KBM-7 (cell line): Measurements from ENCODE around the gene GRB7.
A peak's percentile ranks its signal among the peaks of the same experiment; 100 is the strongest.

ENCODE experiments used
- DNase-seq: peaks from one replicate; pipeline ENCODE4 v3.0.0-alpha.2; 2015
- in situ Hi-C: fragments of 300-500 bp; cut with MboI; formaldehyde crosslinking; loops from 2 replicates; pipeline ENCODE4 v1.14.3; 2020; ENCODE audit warnings: low sequenced_read_pairs, low pct_unique_long_range_greater_than_20kb, mixed read lengths

The GRB7 gene

GRCh38 chr17:39729280-39729851 lies 8.4 kb upstream of the GRB7 start:
- no peak for DNase-seq
- in situ Hi-C loops = no loop called here

DNA sequence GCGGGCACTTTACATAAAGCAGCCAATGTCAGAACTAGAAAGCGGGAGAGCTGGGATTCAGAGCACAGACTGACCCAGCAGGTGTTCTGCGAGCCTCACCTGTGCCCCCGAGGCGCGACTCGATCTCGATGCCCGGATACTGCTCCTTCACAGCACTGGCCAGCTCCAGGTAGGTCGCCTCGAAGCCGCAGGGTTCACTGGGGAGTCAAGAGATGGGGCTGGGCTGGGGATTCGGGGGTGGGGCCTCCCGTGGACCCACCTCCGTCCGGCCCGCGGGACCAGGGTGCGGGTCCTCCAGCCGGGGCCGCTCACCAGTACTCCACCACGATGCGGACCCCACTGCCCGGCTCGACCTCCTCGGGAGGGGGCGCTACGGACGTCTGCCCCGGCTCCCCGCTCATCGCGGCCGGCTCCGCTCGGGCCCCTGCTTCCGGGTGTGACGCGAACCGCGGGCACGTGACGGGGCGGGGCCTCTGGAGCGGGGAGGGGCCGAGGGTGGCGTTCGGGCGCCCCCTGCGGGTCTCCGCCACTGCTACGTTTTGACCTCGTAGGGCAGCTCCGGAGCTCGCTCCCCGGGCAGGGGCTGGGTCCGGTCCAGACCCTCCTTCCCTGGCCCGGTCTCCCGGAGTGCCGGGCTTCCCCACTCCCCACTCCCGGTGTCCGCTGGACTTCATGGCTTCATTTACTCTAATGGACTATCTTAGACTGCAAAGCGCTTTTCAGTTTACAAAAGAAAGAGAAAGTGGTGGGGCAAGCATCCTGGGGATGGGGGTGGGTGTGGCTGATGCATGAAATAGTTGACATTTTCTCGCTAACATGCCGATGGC lies 7.4 kb upstream of the GRB7 start, which contains the start of gene MIEN1:
Gene MIEN1 (minus strand): TSS at position 438 of the 827 bp plus-strand sequence. CDS start 37 bp downstream, at position 401.
- peak; percentile 87 for DNase-seq
- in situ Hi-C loops = no loop called here

- in situ Hi-C loops = no loop called here
- no peak for DNase-seq
These were observed 5.2 kb upstream of the GRB7 start for GRCh38 chr17:39732586-39732985.

- DNase-seq = no peak
- in situ Hi-C loops = no loop called here
These were observed 1.9 kb upstream of the GRB7 start for GRCh38 chr17:39735882-39736281.

GRCh38 chr17:39736319-39737165 lies 1.2 kb upstream of the GRB7 start:
- in situ Hi-C loops = no loop called here
- DNase-seq = no peak

- in situ Hi-C loops = no loop called here
- DNase-seq = no peak
These were observed 455 bp upstream of the GRB7 start for GRCh38 chr17:39737206-39737759.

GRCh38 chr17:39738568-39738901 lies 797 bp downstream of the GRB7 start:
- no peak for DNase-seq
- in situ Hi-C loops = no loop called here

DNA sequence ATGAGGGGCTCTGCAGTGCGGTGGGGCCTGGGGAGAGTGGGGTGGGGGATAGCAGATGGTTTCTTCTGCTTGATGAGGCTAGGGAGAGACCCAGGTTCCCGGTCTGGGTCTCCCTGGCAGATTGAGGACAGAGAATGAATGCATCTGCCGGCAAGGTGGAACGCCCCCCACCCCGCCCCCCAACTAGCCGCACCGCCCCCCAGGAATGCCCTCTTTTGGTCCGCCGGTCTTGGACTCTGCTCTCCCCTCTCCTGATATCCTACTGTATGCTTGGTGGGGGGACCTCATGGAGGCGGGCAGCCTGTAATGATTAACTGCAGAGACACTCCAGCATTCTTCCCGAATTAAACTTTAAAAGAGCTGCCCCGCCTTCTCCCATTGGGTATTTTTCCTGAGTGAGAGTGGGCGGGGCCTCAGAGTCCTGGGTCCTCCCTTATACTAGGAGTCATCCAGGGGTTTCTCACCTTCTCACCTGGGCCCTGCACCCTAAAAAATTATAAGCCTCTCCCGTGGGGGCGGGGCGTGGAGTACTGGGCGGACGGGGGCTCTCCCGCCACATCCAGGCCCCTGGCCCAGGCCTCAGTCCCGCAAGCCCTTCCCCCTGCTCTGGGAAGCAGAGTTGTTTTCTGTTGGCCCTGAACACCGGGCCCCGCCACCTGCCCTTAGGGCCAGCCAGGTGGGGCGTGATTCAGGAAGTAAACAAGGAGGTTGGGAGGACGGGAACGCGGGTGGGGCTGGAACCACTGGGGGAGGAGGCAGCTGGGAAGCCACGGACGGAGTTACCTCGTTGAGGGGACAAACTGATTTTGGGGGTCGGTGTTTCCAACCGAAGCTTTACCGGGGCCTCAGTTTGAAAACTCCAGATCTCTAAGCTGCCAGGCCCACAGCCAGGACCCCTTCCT lies 1.5 kb downstream of the GRB7 start:
- in situ Hi-C loops = no loop called here

DNA sequence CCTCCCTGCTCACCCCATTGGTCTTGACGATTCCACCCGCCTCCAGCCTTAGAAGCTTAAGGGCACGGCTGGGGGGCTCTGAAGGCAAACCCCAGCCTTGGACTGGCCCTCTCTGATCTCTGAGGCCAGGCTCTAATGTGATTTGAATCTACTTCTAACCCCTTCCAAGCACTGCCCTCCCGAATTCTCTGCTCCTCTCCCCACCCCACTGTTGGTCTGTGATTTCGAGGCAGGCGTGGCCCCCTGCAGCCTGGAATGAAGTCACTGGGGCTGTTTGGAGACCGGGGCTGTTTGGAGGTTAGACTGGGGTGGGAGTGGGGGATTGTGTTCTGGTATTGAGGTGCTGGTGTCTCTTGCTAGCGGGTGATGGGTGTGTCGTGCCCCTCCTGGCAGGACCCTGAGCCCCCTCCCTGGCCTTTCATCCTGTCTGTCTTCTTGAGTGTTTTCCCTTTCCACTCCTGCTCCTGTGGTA lies 2.2 kb downstream of the GRB7 start:
- no peak for DNase-seq
- in situ Hi-C loops = no loop called here

More for the DNA sequence above, 1.5 kb downstream of the GRB7 start:
- DNase-seq = no peak

GRCh38 chr17:39740357-39741111 lies 2.8 kb downstream of the GRB7 start:
- in situ Hi-C loops = no loop called here
- DNase-seq = peak; percentile 39

DNA sequence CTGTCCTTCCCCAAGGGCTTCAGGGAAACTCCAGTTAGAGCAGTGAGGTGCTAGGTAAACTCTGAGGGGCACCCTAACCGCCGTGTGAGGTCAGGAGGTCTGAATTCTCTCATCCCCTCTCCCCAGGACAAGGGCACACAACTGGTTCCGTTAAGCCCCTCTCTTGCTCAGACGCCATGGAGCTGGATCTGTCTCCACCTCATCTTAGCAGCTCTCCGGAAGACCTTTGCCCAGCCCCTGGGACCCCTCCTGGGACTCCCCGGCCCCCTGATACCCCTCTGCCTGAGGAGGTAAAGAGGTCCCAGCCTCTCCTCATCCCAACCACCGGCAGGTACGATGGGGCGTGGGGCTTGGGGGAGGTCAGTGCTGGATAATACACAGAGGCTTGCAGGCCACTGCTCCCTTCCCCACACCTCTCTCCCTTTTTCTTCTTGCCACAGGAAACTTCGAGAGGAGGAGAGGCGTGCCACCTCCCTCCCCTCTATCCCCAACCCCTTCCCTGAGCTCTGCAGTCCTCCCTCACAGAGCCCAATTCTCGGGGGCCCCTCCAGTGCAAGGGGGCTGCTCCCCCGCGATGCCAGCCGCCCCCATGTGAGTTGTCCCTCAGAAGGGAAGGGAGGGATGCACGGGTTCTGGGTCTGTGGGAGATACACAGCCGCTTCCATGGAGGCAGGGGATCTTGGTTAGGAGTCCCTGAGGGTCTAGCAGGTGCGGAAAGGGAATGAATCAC lies 4.6 kb downstream of the GRB7 start:
- in situ Hi-C loops = no loop called here

GRCh38 chr17:39742856-39743436 lies 5.2 kb downstream of the GRB7 start:
- no peak for DNase-seq

More for the DNA sequence above, 4.6 kb downstream of the GRB7 start:
- DNase-seq = no peak

DNA sequence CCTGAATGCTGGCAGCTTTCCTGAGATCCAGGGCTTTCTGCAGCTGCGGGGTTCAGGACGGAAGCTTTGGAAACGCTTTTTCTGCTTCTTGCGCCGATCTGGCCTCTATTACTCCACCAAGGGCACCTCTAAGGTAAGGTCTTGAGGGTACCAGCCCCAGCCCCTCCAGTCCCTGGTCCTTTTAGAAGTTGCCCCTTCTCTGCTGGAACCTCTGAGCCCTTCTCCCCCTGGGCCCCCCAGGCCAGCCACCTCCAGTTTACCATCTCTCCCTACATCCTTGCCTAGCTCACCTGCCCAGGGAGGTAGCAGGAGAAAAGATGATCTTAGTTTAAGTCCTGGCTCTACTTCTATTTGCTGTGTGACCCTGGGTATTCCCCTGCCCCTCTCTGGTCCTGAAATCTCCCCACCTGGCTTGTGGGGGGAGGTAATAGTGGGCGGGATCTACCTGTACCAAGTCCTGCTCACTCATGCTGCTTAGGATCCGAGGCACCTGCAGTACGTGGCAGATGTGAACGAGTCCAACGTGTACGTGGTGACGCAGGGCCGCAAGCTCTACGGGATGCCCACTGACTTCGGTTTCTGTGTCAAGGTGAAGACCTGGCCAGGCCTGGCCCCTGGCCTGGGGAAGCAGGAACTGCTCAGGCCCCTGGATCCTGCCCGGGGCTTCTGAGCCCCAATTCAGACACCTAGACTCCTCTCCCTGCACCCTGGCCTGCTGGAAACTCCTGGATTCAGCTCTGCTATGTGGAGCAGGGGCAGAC lies 6.5 kb downstream of the GRB7 start:
- in situ Hi-C loops = no loop called here
- no peak for DNase-seq

More at GRCh38 chr17:39742856-39743436, 5.2 kb downstream of the GRB7 start:
- in situ Hi-C loops = no loop called here

- in situ Hi-C loops = no loop called here
- no peak for DNase-seq
These were observed 7.1 kb downstream of the GRB7 start for GRCh38 chr17:39744836-39745215.

- in situ Hi-C loops = no loop called here
- no peak for DNase-seq
These were observed 7.8 kb downstream of the GRB7 start for GRCh38 chr17:39745335-39746144.

DNA sequence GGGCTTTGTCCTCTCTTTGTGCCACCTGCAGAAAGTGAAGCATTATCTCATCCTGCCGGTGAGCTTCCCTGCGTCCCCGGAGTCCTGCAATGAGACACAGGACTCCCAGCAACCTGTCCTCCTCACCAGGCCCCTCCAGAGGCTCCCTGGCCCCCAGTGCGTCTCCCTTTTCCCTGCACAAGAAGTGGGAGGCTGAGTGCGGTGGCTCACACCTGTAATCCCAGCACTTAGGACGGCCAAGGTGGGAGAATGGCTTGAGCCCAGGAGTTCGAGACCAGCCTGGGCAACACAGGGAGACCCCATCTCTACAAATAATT lies 8.4 kb downstream of the GRB7 start:
- in situ Hi-C loops = no loop called here
- no peak for DNase-seq
